Activated CD4-positive, alpha-beta T cell treated with anti-CD3 and anti-CD28 coated beads, Interleukin-2, amount 10 ng/mL, durations not matched to agents 24 days and 14 days (primary cell): ENCODE measurements around the gene MTMR12. TPM values are rescaled to one million over a fixed set of nuclear protein-coding genes. Genes with fewer than 3 reads are reported as not detected.
A peak's percentile ranks its signal among the peaks of the same experiment; 100 is the strongest.

Source experiments
- DNase-seq: peaks from one replicate; pipeline ENCODE4 v3.0.0; 2022
- H3K27ac Mint-ChIP-seq: one replicate; pipeline ENCODE4 v1.8.0; 2022; ENCODE audit warnings: mild to moderate bottlenecking, mixed read lengths
- H3K27me3 Mint-ChIP-seq: one replicate; pipeline ENCODE4 v1.8.0; 2022; ENCODE audit warnings: mixed read lengths
- H3K36me3 Mint-ChIP-seq: one replicate; pipeline ENCODE4 v1.8.0; 2022; ENCODE audit warnings: low read depth, mild to moderate bottlenecking, mixed read lengths
- H3K4me1 Mint-ChIP-seq: one replicate; pipeline ENCODE4 v1.8.0; 2021; ENCODE audit warnings: mixed read lengths
- H3K4me3 Mint-ChIP-seq: one replicate; pipeline ENCODE4 v1.8.0; 2022; ENCODE audit warnings: mild to moderate bottlenecking, moderate library complexity, mixed read lengths
- H3K9me3 Mint-ChIP-seq: one replicate; pipeline ENCODE4 v1.8.0; 2021; ENCODE audit warnings: mixed read lengths
- intact Hi-C: fragments of 100-400 bp; cut with micrococcal nuclease; formaldehyde crosslinking; loops from one replicate; pipeline ENCODE4 v1.15.1; 2023
- total RNA-seq: library from RNA; stranded (reverse); gene quantifications from 2 replicates; pipeline ENCODE4 v1.2.3, GENCODE V29; 2022

MTMR12 gene
- total RNA-seq, 1 donor from 2014 or later = 26.5 TPM

DNA sequence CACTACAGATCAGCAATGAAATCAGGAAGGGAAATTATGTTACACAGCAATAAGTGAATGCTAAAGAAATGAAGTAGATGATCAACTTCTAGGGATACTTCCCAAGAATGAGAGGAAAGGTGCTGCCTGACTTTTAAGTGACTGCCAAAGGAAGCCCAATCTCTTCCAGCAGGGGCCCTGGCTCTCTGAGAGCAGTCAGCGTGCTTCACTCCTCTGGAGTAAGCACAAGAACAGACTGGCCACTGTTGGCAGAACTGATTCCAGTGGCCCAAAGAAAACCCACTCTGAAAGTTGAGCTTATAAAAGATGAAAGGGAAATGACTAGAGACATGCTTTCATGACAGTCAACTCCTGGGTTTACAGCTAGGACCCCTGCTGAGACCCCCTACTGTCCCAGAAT lies 41.8 kb downstream of the MTMR12 start:
- H3K9me3 Mint-ChIP-seq = no peaks in the 10 kb centered on the region
- DNase-seq = no peak
- H3K4me3 Mint-ChIP-seq = no peak overlapping the region
- intact Hi-C loops = no loop called here
- H3K27me3 Mint-ChIP-seq = no peaks in the 10 kb centered on the region
- peaks cover 61% of the 10 kb centered on the region for H3K36me3 Mint-ChIP-seq
- no peak overlapping the region for H3K27ac Mint-ChIP-seq
- H3K4me1 Mint-ChIP-seq = peaks cover 10% of the 10 kb centered on the region

DNA sequence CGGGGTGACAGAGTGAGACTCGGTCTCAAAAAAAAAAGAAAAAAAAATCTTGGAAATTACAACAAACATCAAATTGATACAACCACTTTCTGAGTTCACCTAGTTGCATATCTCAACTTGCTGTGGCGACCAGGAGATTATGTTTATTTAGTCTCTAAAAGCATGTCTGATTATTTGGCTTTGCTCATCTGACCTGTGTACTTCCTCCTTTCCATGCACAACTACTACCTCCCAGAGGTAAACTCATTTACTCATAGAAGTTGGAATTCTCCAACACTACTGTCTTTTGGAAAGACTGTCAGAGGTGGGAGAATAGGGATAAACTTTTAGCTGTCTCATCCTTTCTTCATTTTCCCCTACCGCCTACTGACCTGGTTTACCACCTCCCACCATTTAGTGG lies 42.6 kb downstream of the MTMR12 start:
- Mint-ChIP-seq H3K27ac (no peak overlapping the region), H3K36me3 (peaks cover 62% of the 10 kb centered on the region), H3K9me3 (no peaks in the 10 kb centered on the region), H3K27me3 (no peaks in the 10 kb centered on the region), H3K4me1 (peaks cover 6% of the 10 kb centered on the region), H3K4me3 (no peak overlapping the region)
- no peak for DNase-seq
- intact Hi-C loops = no loop called here

DNA sequence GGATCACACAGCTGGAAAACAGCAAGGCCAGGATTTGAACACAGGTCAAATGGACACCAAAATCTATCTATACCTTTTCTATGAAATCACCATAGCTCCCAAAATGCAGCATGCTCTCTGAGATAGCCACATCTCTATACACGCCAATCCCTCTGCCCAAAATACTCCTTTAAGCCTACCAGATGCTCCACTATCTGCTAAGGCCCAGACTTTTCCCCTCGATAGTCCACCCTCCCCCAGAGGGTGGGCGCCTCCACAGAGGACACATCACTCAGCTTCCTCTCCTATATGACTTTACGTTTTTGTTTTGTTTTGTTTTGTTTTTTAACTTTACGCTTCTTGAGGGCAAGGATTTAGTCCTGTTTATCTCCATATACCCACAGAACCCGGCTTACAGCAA lies 46.8 kb downstream of the MTMR12 start:
- Mint-ChIP-seq H3K4me1 (peaks cover 12% of the 10 kb centered on the region), H3K9me3 (peaks cover 4% of the 10 kb centered on the region), H3K27me3 (no peaks in the 10 kb centered on the region), H3K4me3 (no peak overlapping the region), H3K27ac (peak overlapping the region; percentile 2), H3K36me3 (peaks cover 69% of the 10 kb centered on the region)
- DNase-seq = no peak
- intact Hi-C loops = no loop called here

DNA sequence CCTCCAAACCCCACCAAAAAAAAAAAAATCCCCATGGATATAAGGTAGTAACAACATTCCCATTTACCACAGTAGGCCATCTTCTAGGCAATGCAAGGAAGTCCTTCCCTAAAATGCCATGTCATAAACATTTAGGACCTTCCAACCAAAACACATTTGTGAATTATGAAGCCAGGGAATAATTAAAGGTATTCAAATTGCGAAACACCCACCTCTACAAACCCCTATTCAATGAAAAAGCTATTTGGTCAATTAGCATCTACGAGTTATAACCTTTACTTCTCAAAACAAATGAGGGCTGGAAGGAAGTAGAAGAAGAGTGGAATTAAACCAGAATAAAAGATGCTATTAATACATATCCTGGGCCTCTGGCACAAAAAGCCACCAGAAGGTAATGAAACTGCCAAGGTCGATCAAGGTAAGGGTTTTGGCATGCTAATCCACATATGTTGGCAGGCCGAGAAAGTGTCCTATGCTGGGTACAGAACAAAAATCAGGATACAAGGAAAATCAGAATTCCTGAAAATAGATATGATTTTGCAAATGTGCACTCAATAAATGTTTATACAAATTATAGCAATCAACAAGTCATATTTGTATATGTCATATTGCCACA lies 47.7 kb downstream of the MTMR12 start:
- no peak overlapping the region for H3K4me3 Mint-ChIP-seq
- peaks cover 67% of the 10 kb centered on the region for H3K36me3 Mint-ChIP-seq
- H3K27me3 Mint-ChIP-seq = no peaks in the 10 kb centered on the region
- intact Hi-C loops = loop anchor here (5.0 kb wide), 1 partner anchor 47 kb away; the partner anchor contains the start of gene MTMR12
- no peak overlapping the region for H3K27ac Mint-ChIP-seq
- H3K9me3 Mint-ChIP-seq = peaks cover 4% of the 10 kb centered on the region
- DNase-seq = no peak
- H3K4me1 Mint-ChIP-seq = peaks cover 15% of the 10 kb centered on the region

DNA sequence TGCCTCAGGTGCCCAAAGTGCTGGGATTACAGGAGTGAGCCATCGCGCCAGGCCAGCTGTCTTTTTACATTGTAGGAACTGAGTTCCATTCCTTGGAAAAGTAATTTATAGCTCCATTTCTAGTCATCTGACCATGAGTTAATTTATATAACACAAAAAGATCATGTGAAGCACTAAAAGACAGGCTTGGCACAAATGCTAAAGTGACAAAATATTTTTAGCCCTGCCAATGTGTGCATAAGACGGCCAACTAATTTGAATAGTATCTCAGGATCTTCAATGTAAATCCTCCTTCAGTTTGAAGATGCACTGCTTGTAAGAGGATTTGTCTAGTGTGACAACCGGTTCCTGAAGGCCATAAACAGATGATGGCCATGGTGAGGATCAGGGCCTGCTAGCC lies 49.1 kb downstream of the MTMR12 start:
- Mint-ChIP-seq H3K27me3 (no peaks in the 10 kb centered on the region), H3K9me3 (peaks cover 4% of the 10 kb centered on the region), H3K36me3 (peaks cover 69% of the 10 kb centered on the region), H3K4me1 (peaks cover 17% of the 10 kb centered on the region), H3K4me3 (no peak overlapping the region), H3K27ac (no peak overlapping the region)
- no peak for DNase-seq
- intact Hi-C loops = loop anchor here (5.0 kb wide), 1 partner anchor 49 kb away; the partner anchor contains the start of gene MTMR12

DNA sequence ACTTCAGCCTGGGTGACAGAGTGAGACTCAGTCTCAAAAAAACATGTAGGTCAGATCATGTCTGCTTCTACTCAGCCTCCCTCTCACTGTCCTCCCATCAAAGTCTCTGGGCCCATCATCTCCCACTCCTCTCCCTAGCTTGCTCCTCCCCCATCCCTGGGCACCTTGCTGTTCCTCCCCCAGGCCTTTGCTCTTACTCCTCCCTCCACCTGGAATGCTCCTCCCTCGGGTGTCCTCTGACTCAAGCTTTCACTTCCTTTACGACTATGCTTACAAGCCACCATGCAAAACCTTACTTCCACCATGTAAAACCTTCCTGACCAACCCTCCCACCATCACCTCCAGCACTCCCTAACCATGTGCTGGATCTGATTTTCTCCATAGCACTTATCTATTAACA lies 51.5 kb downstream of the MTMR12 start:
- Mint-ChIP-seq H3K27me3 (no peaks in the 10 kb centered on the region), H3K4me1 (peaks cover 16% of the 10 kb centered on the region), H3K4me3 (no peak overlapping the region), H3K36me3 (peaks cover 66% of the 10 kb centered on the region), H3K9me3 (peaks cover 4% of the 10 kb centered on the region), H3K27ac (peak overlapping the region; percentile 64)
- peak; percentile 61 for DNase-seq
- intact Hi-C loops = loop anchor here (2.0 to 5.0 kb wide), 2 partner anchors 20 to 51 kb away; partner anchors contain the start of gene MTMR12

DNA sequence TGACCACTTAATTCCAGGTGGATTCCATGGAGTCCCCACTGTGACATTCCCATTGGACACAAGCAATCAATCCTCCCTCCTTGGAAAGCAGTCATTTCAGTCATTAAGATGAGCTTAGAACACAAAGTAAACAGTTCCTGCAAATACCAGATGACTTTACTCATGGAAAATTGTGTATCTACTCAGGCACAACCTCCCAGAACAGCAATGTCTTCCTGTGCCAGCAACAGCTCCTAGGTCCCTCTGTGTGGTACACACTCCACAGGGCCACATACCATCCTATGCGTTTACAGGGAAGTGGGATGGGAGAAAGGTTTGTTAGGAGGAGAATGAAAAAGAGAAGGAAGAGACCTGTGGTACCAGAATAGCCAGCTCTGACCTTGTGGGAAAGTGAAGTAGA lies 53.7 kb downstream of the MTMR12 start:
- intact Hi-C loops = no loop called here
- H3K27ac Mint-ChIP-seq = no peak overlapping the region
- no peaks in the 10 kb centered on the region for H3K27me3 Mint-ChIP-seq
- peaks cover 4% of the 10 kb centered on the region for H3K9me3 Mint-ChIP-seq
- peaks cover 61% of the 10 kb centered on the region for H3K36me3 Mint-ChIP-seq
- H3K4me1 Mint-ChIP-seq = peaks cover 16% of the 10 kb centered on the region
- H3K4me3 Mint-ChIP-seq = no peak overlapping the region
- DNase-seq = no peak

DNA sequence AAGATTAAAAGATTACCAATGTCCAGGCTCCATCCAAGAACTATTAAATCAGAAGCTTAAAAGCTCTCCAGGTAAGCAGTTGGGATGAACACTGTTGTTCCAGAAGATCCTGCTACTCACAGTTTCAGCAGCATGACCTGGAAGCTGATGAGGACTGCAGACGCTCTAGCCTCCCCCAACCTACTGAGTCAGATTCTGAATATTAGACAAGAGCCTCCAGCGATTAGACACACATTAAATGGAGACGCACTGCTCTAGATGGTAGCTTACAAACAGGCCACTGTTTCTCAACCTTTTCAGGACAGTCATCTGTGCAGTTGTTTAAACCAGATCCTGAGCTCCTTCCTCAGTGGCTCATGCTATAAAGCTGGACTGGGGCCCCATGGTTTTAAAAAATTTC lies 54.3 kb downstream of the MTMR12 start:
- H3K4me1 Mint-ChIP-seq = peaks cover 16% of the 10 kb centered on the region
- H3K27me3 Mint-ChIP-seq = no peaks in the 10 kb centered on the region
- intact Hi-C loops = no loop called here
- DNase-seq = no peak
- H3K9me3 Mint-ChIP-seq = peaks cover 4% of the 10 kb centered on the region
- H3K4me3 Mint-ChIP-seq = no peak overlapping the region
- no peak overlapping the region for H3K27ac Mint-ChIP-seq
- H3K36me3 Mint-ChIP-seq = peaks cover 59% of the 10 kb centered on the region

DNA sequence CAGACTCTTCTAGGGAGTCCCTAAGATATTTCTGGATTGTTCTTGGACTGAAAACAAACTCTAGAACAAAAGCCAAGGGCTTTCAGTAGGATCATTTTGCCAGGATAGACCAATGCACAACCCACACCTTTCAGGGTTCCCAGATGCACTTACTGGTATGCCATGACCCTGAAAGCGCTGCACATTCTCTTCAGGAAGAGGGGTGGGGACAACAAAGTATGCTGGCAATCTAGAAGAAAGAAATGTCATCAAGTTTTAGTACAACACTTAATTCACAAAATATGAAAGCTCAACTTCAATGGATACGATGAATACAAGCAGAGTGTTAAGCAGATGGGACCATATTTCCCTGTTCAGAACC lies 57.2 kb downstream of the MTMR12 start:
- Mint-ChIP-seq H3K36me3 (peaks cover 45% of the 10 kb centered on the region), H3K4me3 (no peak overlapping the region)
- intact Hi-C loops = no loop called here

DNA sequence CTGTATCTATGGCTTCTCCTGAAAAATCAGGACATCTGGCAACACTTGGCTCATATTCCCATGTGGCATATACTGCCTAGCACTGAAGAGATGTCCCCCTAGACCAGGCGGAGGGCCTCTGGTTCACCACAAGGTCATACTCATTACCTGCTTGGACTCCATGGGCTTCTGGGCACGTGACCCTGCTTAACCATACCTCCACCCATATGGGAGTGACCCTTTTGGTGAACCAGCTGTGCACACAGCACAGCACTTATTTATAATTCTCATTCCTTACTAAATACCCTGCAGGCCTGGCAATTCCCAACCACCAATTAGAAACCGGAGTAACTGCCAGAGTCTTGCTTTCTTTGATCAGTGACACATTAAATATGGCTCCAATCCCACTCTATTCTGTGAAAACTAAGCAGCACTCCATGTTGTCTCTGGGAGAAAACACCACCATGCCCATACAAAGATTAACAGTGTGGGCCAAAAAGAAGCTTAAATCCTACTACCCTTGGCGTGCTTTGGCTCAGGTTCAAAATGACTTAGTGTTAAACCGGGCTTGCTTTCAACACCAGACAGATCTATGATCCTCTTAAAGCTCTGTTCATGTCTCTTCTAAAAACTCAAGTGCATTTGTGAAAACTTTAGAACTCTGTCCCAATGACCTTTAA lies 57.7 kb downstream of the MTMR12 start:
- DNase-seq = no peak
- Mint-ChIP-seq H3K27ac (no peak overlapping the region), H3K4me3 (no peak overlapping the region), H3K27me3 (no peaks in the 10 kb centered on the region), H3K9me3 (no peaks in the 10 kb centered on the region), H3K4me1 (peaks cover 1% of the 10 kb centered on the region), H3K36me3 (peaks cover 40% of the 10 kb centered on the region)
- intact Hi-C loops = no loop called here

More for the DNA sequence above, 57.2 kb downstream of the MTMR12 start:
- Mint-ChIP-seq H3K4me1 (peaks cover 5% of the 10 kb centered on the region), H3K27me3 (no peaks in the 10 kb centered on the region), H3K27ac (no peak overlapping the region), H3K9me3 (no peaks in the 10 kb centered on the region)
- no peak for DNase-seq

DNA sequence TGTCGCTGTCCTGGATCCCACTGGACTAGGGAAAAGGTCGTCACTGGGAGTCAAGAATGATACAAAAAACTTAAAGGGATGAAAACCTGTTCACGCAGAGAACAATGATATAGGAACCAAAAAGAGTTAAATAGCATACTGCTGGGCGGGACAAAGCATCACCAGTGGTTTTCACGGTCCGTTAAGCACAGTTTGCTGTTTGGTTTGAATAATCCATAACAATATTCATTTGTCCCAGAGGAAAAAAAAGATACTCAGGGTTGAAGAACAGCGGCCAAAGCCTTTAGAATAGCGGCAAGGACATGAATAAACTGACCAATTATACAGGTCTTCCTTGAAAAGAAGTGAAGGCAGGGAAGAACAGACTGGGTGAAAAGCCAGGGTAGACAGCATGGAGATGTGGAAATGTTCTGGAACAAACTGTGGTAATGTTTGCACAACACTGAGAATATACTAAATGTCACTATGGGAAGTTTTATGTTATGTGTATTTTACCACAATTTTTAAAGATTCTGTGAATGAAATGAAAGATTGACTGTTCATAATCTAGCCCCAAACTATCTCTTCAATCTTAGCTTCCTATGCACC lies 60.8 kb downstream of the MTMR12 start:
- Mint-ChIP-seq H3K27me3 (no peaks in the 10 kb centered on the region), H3K36me3 (peaks cover 44% of the 10 kb centered on the region), H3K9me3 (no peaks in the 10 kb centered on the region), H3K27ac (no peak overlapping the region), H3K4me3 (no peak overlapping the region), H3K4me1 (no peaks in the 10 kb centered on the region)
- DNase-seq = no peak
- intact Hi-C loops = no loop called here

DNA sequence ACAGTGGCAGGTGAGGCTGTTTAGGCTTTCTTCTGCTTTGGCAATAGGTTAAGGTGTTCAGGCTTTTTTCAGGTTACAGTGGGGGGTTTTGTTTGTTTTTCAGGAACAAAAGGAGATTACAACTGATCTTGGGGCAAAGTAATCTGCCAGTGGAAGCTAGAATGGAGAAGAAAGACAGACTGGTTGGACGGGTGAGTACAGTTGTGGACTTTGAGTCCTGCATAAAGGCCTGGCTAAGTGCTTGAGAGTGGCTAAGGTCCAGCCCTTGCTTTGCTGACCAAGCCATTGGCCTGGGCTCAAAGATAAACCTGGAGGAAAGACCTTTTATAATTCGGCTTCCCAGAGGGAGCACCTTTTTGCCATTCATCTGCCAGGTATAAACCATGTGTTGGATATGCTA lies 63.1 kb downstream of the MTMR12 start:
- intact Hi-C loops = no loop called here
- no peak for DNase-seq
- Mint-ChIP-seq H3K4me3 (no peak overlapping the region), H3K9me3 (no peaks in the 10 kb centered on the region), H3K27me3 (no peaks in the 10 kb centered on the region), H3K36me3 (peaks cover 46% of the 10 kb centered on the region), H3K4me1 (no peaks in the 10 kb centered on the region), H3K27ac (no peak overlapping the region)

DNA sequence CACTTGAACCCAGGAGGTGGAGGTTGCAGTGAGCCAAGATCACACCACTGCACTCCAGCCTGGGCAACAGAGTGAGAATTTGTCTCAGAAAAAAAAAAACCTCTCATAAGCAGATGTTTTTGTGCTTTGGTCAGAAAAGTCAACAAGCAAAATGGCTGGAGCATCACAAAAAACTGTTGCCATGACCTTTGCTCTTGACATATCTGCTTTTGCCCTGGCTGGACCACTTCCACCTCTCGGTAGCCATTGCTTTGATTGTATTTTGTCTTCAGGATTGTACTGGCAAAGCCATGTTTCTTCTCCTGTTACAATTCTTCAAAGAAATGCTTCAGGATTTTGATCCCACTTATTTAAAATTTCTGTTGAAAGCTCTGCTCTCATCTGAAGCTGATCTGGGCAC lies 67.0 kb downstream of the MTMR12 start:
- Mint-ChIP-seq H3K4me1 (no peaks in the 10 kb centered on the region), H3K9me3 (no peaks in the 10 kb centered on the region), H3K27ac (no peak overlapping the region), H3K4me3 (no peak overlapping the region), H3K36me3 (peaks cover 51% of the 10 kb centered on the region), H3K27me3 (no peaks in the 10 kb centered on the region)
- intact Hi-C loops = no loop called here
- no peak for DNase-seq

DNA sequence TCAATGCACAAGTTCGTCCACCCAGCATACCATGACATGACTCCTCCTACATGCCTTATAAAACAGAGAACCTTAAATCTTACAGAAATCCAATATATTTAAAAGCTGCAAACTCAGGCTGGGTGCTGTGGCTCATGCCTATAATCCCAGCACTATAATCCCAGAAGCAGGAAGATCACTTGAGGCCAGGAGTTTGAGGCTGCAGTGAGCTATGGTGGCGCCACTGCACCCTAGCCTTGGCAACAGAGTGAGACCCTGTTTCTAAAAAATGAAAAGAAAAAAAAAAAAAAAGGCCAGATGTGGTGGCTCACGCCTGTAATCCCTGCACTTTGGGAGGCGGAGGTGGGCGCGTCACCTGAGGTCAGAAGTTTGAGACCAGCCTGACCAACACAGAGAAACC lies 68.7 kb downstream of the MTMR12 start:
- intact Hi-C loops = no loop called here
- Mint-ChIP-seq H3K27ac (no peak overlapping the region), H3K9me3 (no peaks in the 10 kb centered on the region), H3K4me3 (no peak overlapping the region), H3K4me1 (no peaks in the 10 kb centered on the region), H3K27me3 (no peaks in the 10 kb centered on the region), H3K36me3 (peaks cover 50% of the 10 kb centered on the region)
- no peak for DNase-seq
